ENCODE results near the gene SYT2.
"Not testable (repeated sequence)": the region's sequence is repeated elsewhere in the genome, so short reads cannot be mapped to it uniquely, and the experiment has no call there.

Gene SYT2

GRCh38 chr1:202565890-202566602 lies 144.2 kb downstream of the SYT2 start:
- DNase-seq = no peak

GRCh38 chr1:202564958-202565495 lies 145.2 kb downstream of the SYT2 start:
- DNase-seq = no peak

- DNase-seq = no peak
These were observed 146.4 kb downstream of the SYT2 start for GRCh38 chr1:202563818-202564217.

GRCh38 chr1:202562444-202563060 lies 147.7 kb downstream of the SYT2 start:
- no peak for DNase-seq

GRCh38 chr1:202561726-202562443 lies 148.4 kb downstream of the SYT2 start:
- no peak for DNase-seq

GRCh38 chr1:202561240-202561639 lies 149.0 kb downstream of the SYT2 start:
- no peak for DNase-seq

GRCh38 chr1:202557662-202558061 lies 152.6 kb downstream of the SYT2 start:
- DNase-seq = not testable (repeated sequence)

GRCh38 chr1:202556037-202556436 lies 154.2 kb downstream of the SYT2 start:
- DNase-seq = not testable (repeated sequence)

GRCh38 chr1:202554619-202555018 lies 155.6 kb downstream of the SYT2 start:
- peak in 1 of 2 experiments; percentile 18 for DNase-seq

GRCh38 chr1:202553560-202554038 lies 156.7 kb downstream of the SYT2 start:
- DNase-seq = peak in 1 of 2 experiments; percentile 10

- not testable (repeated sequence) for DNase-seq
These were observed 157.2 kb downstream of the SYT2 start for GRCh38 chr1:202553078-202553477.

GRCh38 chr1:202552615-202553014 lies 157.6 kb downstream of the SYT2 start:
- DNase-seq = not testable (repeated sequence)

- peak in 1 of 2 experiments; percentile 51 for DNase-seq
These were observed 158.6 kb downstream of the SYT2 start for GRCh38 chr1:202551683-202552082.

- not testable (repeated sequence) for DNase-seq
These were observed 160.2 kb downstream of the SYT2 start for GRCh38 chr1:202550088-202550487.

- no peak for DNase-seq
These were observed 163.0 kb downstream of the SYT2 start for GRCh38 chr1:202547215-202547614.

- DNase-seq = not testable (repeated sequence)
These were observed 163.5 kb downstream of the SYT2 start for GRCh38 chr1:202546796-202547195.

- DNase-seq = not testable (repeated sequence)
These were observed 163.9 kb downstream of the SYT2 start for GRCh38 chr1:202546377-202546776.

GRCh38 chr1:202545647-202546303 lies 164.5 kb downstream of the SYT2 start:
- not testable (repeated sequence) for DNase-seq

- DNase-seq = peak in 1 of 2 experiments; percentile 31
These were observed 165.3 kb downstream of the SYT2 start for GRCh38 chr1:202544766-202545449.

- not testable (repeated sequence) for DNase-seq
These were observed 166.7 kb downstream of the SYT2 start for GRCh38 chr1:202543537-202543936.

GRCh38 chr1:202542415-202542814 lies 167.8 kb downstream of the SYT2 start:
- DNase-seq = not testable (repeated sequence)

GRCh38 chr1:202540858-202541257 lies 169.4 kb downstream of the SYT2 start:
- DNase-seq = not testable (repeated sequence)

All from NCI-H446 (cell line).